Measurements from ENCODE around the gene RERE.

DNA sequence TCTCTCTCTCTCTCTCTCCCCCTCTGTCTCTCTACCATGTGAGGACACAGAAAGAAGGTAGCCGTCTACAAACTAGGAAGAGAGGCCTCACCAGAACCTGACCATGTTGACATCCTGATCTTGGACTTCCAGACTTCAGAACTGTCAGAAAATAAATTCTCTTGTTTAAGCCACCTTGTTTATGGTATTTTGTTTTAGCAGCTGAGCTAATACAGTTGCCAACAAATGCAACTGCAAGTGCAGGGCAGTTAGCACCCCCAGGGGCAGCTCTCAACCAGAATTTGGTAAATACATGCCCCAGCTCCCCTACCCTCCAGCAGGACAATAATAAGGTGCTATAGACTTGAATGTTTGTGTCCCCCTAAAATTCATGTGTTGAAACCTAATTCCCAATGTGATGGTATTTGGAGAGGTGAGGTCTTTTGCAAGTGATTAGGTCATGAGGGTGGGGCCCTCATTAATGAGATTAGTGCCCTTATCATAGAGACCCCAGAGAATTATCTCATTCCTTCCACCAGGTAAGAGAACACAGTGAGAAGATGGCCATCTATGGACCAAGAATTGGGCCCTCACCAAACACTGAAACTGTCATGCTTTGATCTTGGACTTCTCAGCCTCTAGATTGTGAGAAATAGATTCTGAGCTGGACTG lies 506.2 kb downstream of the RERE start:
- TF ChIP-seq, protein P1, sequence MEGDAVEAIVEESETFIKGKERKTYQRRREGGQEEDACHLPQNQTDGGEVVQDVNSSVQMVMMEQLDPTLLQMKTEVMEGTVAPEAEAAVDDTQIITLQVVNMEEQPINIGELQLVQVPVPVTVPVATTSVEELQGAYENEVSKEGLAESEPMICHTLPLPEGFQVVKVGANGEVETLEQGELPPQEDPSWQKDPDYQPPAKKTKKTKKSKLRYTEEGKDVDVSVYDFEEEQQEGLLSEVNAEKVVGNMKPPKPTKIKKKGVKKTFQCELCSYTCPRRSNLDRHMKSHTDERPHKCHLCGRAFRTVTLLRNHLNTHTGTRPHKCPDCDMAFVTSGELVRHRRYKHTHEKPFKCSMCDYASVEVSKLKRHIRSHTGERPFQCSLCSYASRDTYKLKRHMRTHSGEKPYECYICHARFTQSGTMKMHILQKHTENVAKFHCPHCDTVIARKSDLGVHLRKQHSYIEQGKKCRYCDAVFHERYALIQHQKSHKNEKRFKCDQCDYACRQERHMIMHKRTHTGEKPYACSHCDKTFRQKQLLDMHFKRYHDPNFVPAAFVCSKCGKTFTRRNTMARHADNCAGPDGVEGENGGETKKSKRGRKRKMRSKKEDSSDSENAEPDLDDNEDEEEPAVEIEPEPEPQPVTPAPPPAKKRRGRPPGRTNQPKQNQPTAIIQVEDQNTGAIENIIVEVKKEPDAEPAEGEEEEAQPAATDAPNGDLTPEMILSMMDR (IDR thresholded peaks at IDR 0.05; ENCODE audit: low read depth, low read length, poor library complexity, severe bottlenecking): no peak
- TF ChIP-seq EZH2phosphoT487 (IDR thresholded peaks at IDR 0.05; ENCODE audit: borderline replicate concordance, low read length): no peak
